ENCODE results near the gene TMEM250.

The TMEM250 gene

GRCh38 chr9:136147890-136148714 lies 29.4 kb upstream of the TMEM250 start:
- DNase-seq (ENCODE audit: low read depth in 2 of 3, low spot score in 1 of 3), result no peak

- DNase-seq (ENCODE audit: low read depth in 2 of 3, low spot score in 1 of 3), result no peak
These were observed 28.6 kb upstream of the TMEM250 start for GRCh38 chr9:136147038-136147889.

GRCh38 chr9:136146126-136147037 lies 27.7 kb upstream of the TMEM250 start:
- no peak for DNase-seq (ENCODE audit: low read depth in 2 of 3, low spot score in 1 of 3)

GRCh38 chr9:136145580-136145979 lies 26.9 kb upstream of the TMEM250 start:
- no peak for DNase-seq (ENCODE audit: low read depth in 2 of 3, low spot score in 1 of 3)

GRCh38 chr9:136144450-136144849 lies 25.8 kb upstream of the TMEM250 start:
- DNase-seq (ENCODE audit: low read depth in 2 of 3, low spot score in 1 of 3), result no peak

GRCh38 chr9:136143215-136144001 lies 24.7 kb upstream of the TMEM250 start:
- DNase-seq (ENCODE audit: low read depth in 2 of 3, low spot score in 1 of 3), result no peak

GRCh38 chr9:136142859-136143214 lies 24.2 kb upstream of the TMEM250 start:
- DNase-seq (ENCODE audit: low read depth in 2 of 3, low spot score in 1 of 3), result no peak

- DNase-seq (ENCODE audit: low read depth in 2 of 3, low spot score in 1 of 3), result no peak
These were observed 23.7 kb upstream of the TMEM250 start for GRCh38 chr9:136142414-136142796.

- DNase-seq (ENCODE audit: low read depth in 2 of 3, low spot score in 1 of 3), result no peak
These were observed 23.2 kb upstream of the TMEM250 start for GRCh38 chr9:136141682-136142413.

- DNase-seq (ENCODE audit: low read depth in 2 of 3, low spot score in 1 of 3), result no peak
These were observed 22.3 kb upstream of the TMEM250 start for GRCh38 chr9:136140966-136141365.

GRCh38 chr9:136140046-136140445 lies 21.4 kb upstream of the TMEM250 start:
- DNase-seq (ENCODE audit: low read depth in 2 of 3, low spot score in 1 of 3), result no peak

- peak in 2 of 3 donors; percentile 20 to 36 for DNase-seq (ENCODE audit: low read depth in 2 of 3, low spot score in 1 of 3)
These were observed 19.9 kb upstream of the TMEM250 start for GRCh38 chr9:136138566-136138965.

GRCh38 chr9:136137321-136138265 lies 18.9 kb upstream of the TMEM250 start:
- no peak for DNase-seq (ENCODE audit: low read depth in 2 of 3, low spot score in 1 of 3)

GRCh38 chr9:136136127-136136925 lies 17.7 kb upstream of the TMEM250 start:
- DNase-seq (ENCODE audit: low read depth in 2 of 3, low spot score in 1 of 3), result no peak

GRCh38 chr9:136135326-136136126 lies 16.9 kb upstream of the TMEM250 start:
- DNase-seq (ENCODE audit: low read depth in 2 of 3, low spot score in 1 of 3), result no peak

- no peak for DNase-seq (ENCODE audit: low read depth in 2 of 3, low spot score in 1 of 3)
These were observed 15.3 kb upstream of the TMEM250 start for GRCh38 chr9:136133959-136134484.

Measured in stimulated activated CD4-positive, alpha-beta T cell treated with anti-CD3 and anti-CD28 coated beads, Interleukin-12 subunit alpha, Interleukin-12 subunit beta, amount 100 ng/mL, for 48 hours (primary cell).